IMR-90 (cell line): ENCODE results near the gene DENND1C. TPM values are rescaled to one million over a fixed set of nuclear protein-coding genes. Genes with fewer than 3 reads are reported as not detected.

Experiments
- ATAC-seq: fragments of 200-7000 bp; cut with Tn5 transposase; 2 replicates; pipeline ENCODE4 v1.9.1; 2020; ENCODE audit warnings: low read depth, mild to moderate bottlenecking, moderate library complexity
- BruUV-seq: library from RNA; stranded (reverse); fragments of 400-500 nt; replicated peaks from 2 replicates; lab custom pipeline; 2021; lab: Mats Ljungman, UMichigan
- CTCF ChIA-PET: fragments of 300-600 bp; formaldehyde crosslinking; extraction: SDS; loops from one replicate; lab custom pipeline; 2021; ENCODE audit warnings: antibody characterized with exemption; lab: Yijun Ruan, JAX
- POLR2A ChIA-PET: fragments of 300-600 bp; sonication (Branson Sonifier 250); formaldehyde crosslinking; loops from one replicate; lab custom pipeline; 2022; ENCODE audit warnings: antibody characterized with exemption; ENCODE audit not compliant: unreplicated experiment; lab: Charles Lee
- DNase-seq: peaks from one replicate; pipeline ENCODE4 v3.0.0; 2013
- H2AFZ ChIP-seq: replicated peaks from 2 replicates; pipeline ENCODE3; 2013; ENCODE audit warnings: low read length, mild to moderate bottlenecking; ENCODE audit not compliant: poor library complexity
- H2AK5ac ChIP-seq: 2 replicates; pipeline ENCODE4 v1.6.1; 2013; ENCODE audit warnings: low read depth, low read length, inconsistent platforms
- H2AK9ac ChIP-seq: replicated peaks from 2 replicates; pipeline ENCODE3; 2013; ENCODE audit warnings: mild to moderate bottlenecking, low read depth, low read length, moderate library complexity; ENCODE audit not compliant: poor library complexity
- H2BK120ac ChIP-seq: 2 replicates; pipeline ENCODE4 v1.6.1; 2013; ENCODE audit warnings: low read depth, low read length, inconsistent platforms
- H2BK15ac ChIP-seq: 3 replicates; pipeline ENCODE4 v1.6.1; 2013; ENCODE audit warnings: low read depth, low read length, inconsistent platforms
- H2BK20ac ChIP-seq: 2 replicates; pipeline ENCODE4 v1.6.1; 2013; ENCODE audit warnings: low read depth, mild to moderate bottlenecking, inconsistent platforms, low read length, moderate library complexity
- H2BK5ac ChIP-seq: 2 replicates; pipeline ENCODE4 v1.6.1; 2013; ENCODE audit warnings: mild to moderate bottlenecking, low read depth, low read length, inconsistent platforms; ENCODE audit not compliant: poor library complexity, severe bottlenecking
- H3K14ac ChIP-seq: replicated peaks from 2 replicates; pipeline ENCODE4 v1.6.1; 2013; ENCODE audit warnings: low read depth, low read length, inconsistent platforms
- H3K18ac ChIP-seq: 2 replicates; pipeline ENCODE4 v1.6.1; 2013; ENCODE audit warnings: low read depth, low read length, control low read depth
- H3K23ac ChIP-seq: 2 replicates; pipeline ENCODE4 v1.6.1; 2013; ENCODE audit warnings: low read depth, low read length, inconsistent platforms
- H3K27ac ChIP-seq: 2 replicates; pipeline ENCODE4 v1.5.1; 2013; ENCODE audit warnings: mild to moderate bottlenecking, control low read depth, low read length; ENCODE audit not compliant: insufficient read depth
- H3K27me3 ChIP-seq: 2 replicates; pipeline ENCODE4 v1.6.1; 2013; ENCODE audit warnings: low read length; ENCODE audit not compliant: control insufficient read depth, insufficient read depth
- H3K36me3 ChIP-seq: 2 replicates; pipeline ENCODE4 v1.6.1; 2013; ENCODE audit warnings: low read length, mixed read lengths; ENCODE audit not compliant: control insufficient read depth, insufficient read depth
- H3K4ac ChIP-seq: 2 replicates; pipeline ENCODE4 v1.6.1; 2013; ENCODE audit warnings: low read depth, low read length, inconsistent platforms
- H3K4me1 ChIP-seq: 2 replicates; pipeline ENCODE4 v1.6.1; 2013; ENCODE audit warnings: low read length, mixed read lengths; ENCODE audit not compliant: control insufficient read depth, insufficient read depth
- H3K4me2 ChIP-seq: 2 replicates; pipeline ENCODE4 v1.6.1; 2013; ENCODE audit warnings: low read depth, mild to moderate bottlenecking, control low read depth, low read length, moderate library complexity
- H3K4me3 ChIP-seq: 2 replicates; pipeline ENCODE4 v1.5.1; 2013; ENCODE audit warnings: low read depth, mild to moderate bottlenecking, control low read depth, low read length, moderate library complexity; ENCODE audit not compliant: insufficient read depth
- H3K56ac ChIP-seq: 2 replicates; pipeline ENCODE4 v1.6.1; 2013; ENCODE audit warnings: low read length, inconsistent platforms; ENCODE audit not compliant: insufficient read depth; ENCODE audit errors: extremely low read depth
- H3K79me1 ChIP-seq, 2 experiments: 2 replicates each; pipeline ENCODE4 v1.6.1; 2013; ENCODE audit warnings: low read length in 2 of 2, inconsistent platforms in 1 of 2, low read depth in 1 of 2
- H3K9ac ChIP-seq: 2 replicates; pipeline ENCODE4 v1.6.1; 2013; ENCODE audit warnings: low read depth, low read length, control low read depth
- H3K9me1 ChIP-seq: 2 replicates; pipeline ENCODE4 v1.6.1; 2013; ENCODE audit warnings: low read length, inconsistent platforms; ENCODE audit not compliant: insufficient read depth
- H3K9me3 ChIP-seq: 2 replicates; pipeline ENCODE4 v1.6.1; 2013; ENCODE audit warnings: low read length; ENCODE audit not compliant: control insufficient read depth, insufficient read depth
- H4K20me1 ChIP-seq: 2 replicates; pipeline ENCODE4 v1.6.1; 2013; ENCODE audit warnings: low read length, inconsistent platforms; ENCODE audit not compliant: insufficient read depth
- H4K5ac ChIP-seq: 2 replicates; pipeline ENCODE4 v1.6.1; 2013; ENCODE audit warnings: mild to moderate bottlenecking, low read depth, low read length, control low read depth
- H4K8ac ChIP-seq, 2 experiments: 2 replicates each; pipeline ENCODE4 v1.6.1; 2013; ENCODE audit warnings: low read depth in 2 of 2, low read length in 2 of 2, control low read depth in 1 of 2, inconsistent platforms in 1 of 2
- H4K91ac ChIP-seq: 2 replicates; pipeline ENCODE4 v1.6.1; 2013; ENCODE audit warnings: low read depth, low read length, inconsistent platforms; ENCODE audit not compliant: insufficient read depth
- CTCF ChIP-seq: conservative IDR thresholded peaks from 2 replicates; pipeline ENCODE4 v1.5.1; 2012; ENCODE audit warnings: mild to moderate bottlenecking, low read depth, low read length, improper control_type of control experiment
- ELK1 ChIP-seq: fragments of 150-350 bp; IDR thresholded peaks from 2 replicates; pipeline ENCODE4 v1.6.1; 2016; ENCODE audit warnings: low read depth, mild to moderate bottlenecking, low read length, moderate library complexity, borderline replicate concordance
- MAFK ChIP-seq: IDR thresholded peaks from 2 replicates; pipeline ENCODE4 v1.6.1; 2012; ENCODE audit warnings: low read depth, low read length, improper control_type of control experiment
- NFE2L2 ChIP-seq: fragments of 150-350 bp; IDR thresholded peaks from 2 replicates; pipeline ENCODE4 v1.6.1; 2016; ENCODE audit warnings: low read depth, mild to moderate bottlenecking, low read length
- RFX5 ChIP-seq: IDR thresholded peaks from 2 replicates; pipeline ENCODE4 v1.8.0; 2012; ENCODE audit warnings: low read depth, mild to moderate bottlenecking, low read length, moderate library complexity
- SMC3 ChIP-seq: fragments of 150-350 bp; IDR thresholded peaks from 2 replicates; pipeline ENCODE4 v1.6.1; 2016; ENCODE audit warnings: low read depth, mild to moderate bottlenecking, antibody characterized with exemption, low read length, moderate library complexity
- USF2 ChIP-seq: fragments of 150-350 bp; IDR thresholded peaks from 2 replicates; pipeline ENCODE4 v1.6.1; 2017; ENCODE audit warnings: mild to moderate bottlenecking, antibody characterized with exemption, low read length, low read depth
- WGBS, 2 experiments: methylation state at CpG; one replicate each; pipeline versions ENCODE4 v1.1.5 to v1.1.7; 2013; ENCODE audit warnings: missing lambda C conversion rate in 2 of 2; ENCODE audit not compliant: insufficient read length in 1 of 2; ENCODE audit errors: extremely low coverage in 2 of 2; 5-methylcytosine and 5-hydroxymethylcytosine counted together
- dilution Hi-C: fragments of 300-500 bp; cut with HindIII; formaldehyde crosslinking; loops from one replicate; pipeline ENCODE4 v1.14.3; 2018; ENCODE audit warnings: low sequenced_read_pairs; ENCODE audit not compliant: unreplicated experiment
- in situ Hi-C: fragments of 300-500 bp; cut with MboI; formaldehyde crosslinking; loops from 3 replicates; pipeline ENCODE4 v1.14.3; 2019; ENCODE audit warnings: low sequenced_read_pairs, inconsistent platforms, mixed read lengths
- intact Hi-C: fragments of 100-400 bp; cut with micrococcal nuclease; formaldehyde crosslinking; loops from 2 replicates; pipeline ENCODE4 v1.10.0; 2022
- polyA plus RNA-seq, 3 experiments: library from polyadenylated mRNA; depleted of rRNA; stranded (reverse); fragments of >200 nt; gene quantifications; 2 replicates each; pipeline ENCODE4 v1.2.3, GENCODE V29; 2012; ENCODE audit warnings: low replicate concordance in 1 of 3
- total RNA-seq: library from RNA; depleted of rRNA; stranded (reverse); fragments of >200 nt; gene quantifications from 2 replicates; pipeline ENCODE4 v1.2.3, GENCODE V29; 2012

Gene DENND1C
- total and polyA plus RNA-seq, 2 of the 4 experiments (the other 2 are of a cell fraction), result not detected

- Histone ChIP-seq H2BK5ac (no peak overlapping the region), H3K27ac (no peak overlapping the region), H3K4ac (no peak overlapping the region), H3K4me2 (no peak overlapping the region), H3K4me3 (no peak overlapping the region), H2AK9ac (no peak overlapping the region), H3K9me3 (no peaks in the 10 kb centered on the region; the same call in 1 of the 2 replicates), H3K56ac (no peak overlapping the region), H3K79me1 (no peaks in the 10 kb centered on the region), H3K4me1 (no peaks in the 10 kb centered on the region), H2BK20ac (no peak overlapping the region), H4K91ac (no peak overlapping the region), H3K9me1 (no peaks in the 10 kb centered on the region), H4K8ac (no peak overlapping the region), H4K5ac (no peak overlapping the region), H3K18ac (no peak overlapping the region), H4K20me1 (no peaks in the 10 kb centered on the region), H2AK5ac (no peak overlapping the region), H3K9ac (no peak overlapping the region), H2AFZ (no peak overlapping the region), H2BK120ac (no peak overlapping the region), H3K36me3 (no peaks in the 10 kb centered on the region), H2BK15ac (no peak overlapping the region), H3K23ac (no peak overlapping the region), H3K14ac (no peak overlapping the region), H3K27me3 (no peaks in the 10 kb centered on the region)
- dilution Hi-C loops, result no loop called here
- DNase-seq (no peak), ATAC-seq (no peak)
- intact Hi-C loops, result no loop called here
- ChIA-PET POLR2A (no interaction called here), CTCF (no interaction called here)
- no CpG with 5 or more reads among the region's 13 CpGs for WGBS, 2 experiments
- BruUV-seq, result no TSS peak
- in situ Hi-C loops, result no loop called here
- TF ChIP-seq USF2 (no peak), CTCF (no peak), ELK1 (no peak), NFE2L2 (no peak), RFX5 (no peak), MAFK (no peak), SMC3 (no peak)
These were observed 39.4 kb downstream of the DENND1C start for GRCh38 chr19:6442087-6442688.
